K562 (cell line): ENCODE data around the gene VWA2. TPM values are rescaled to one million over a fixed set of nuclear protein-coding genes. Genes with fewer than 3 reads are reported as not detected.

Source experiments
- ATAC-seq: fragments of 200-7000 bp; cut with Tn5 transposase; 3 replicates; pipeline ENCODE4 v1.9.1; 2020; ENCODE audit warnings: moderate library complexity
- BruUV-seq: library from RNA; stranded (reverse); fragments of 400-500 nt; replicated peaks from 2 replicates; lab custom pipeline; 2021; lab: Mats Ljungman, UMichigan
- CTCF ChIA-PET: fragments of 300-600 bp; formaldehyde crosslinking; extraction: SDS; loops from one replicate; lab custom pipeline; 2021; ENCODE audit warnings: low intra/inter-chr PET ratio; lab: Yijun Ruan, JAX
- POLR2A ChIA-PET: fragments of 300-600, 350-650 bp; sonication (Branson Sonifier 250); formaldehyde crosslinking; extraction: SDS; loops from one replicate; lab custom pipeline; 2021; ENCODE audit warnings: antibody characterized with exemption, inconsistent platforms; lab: Yijun Ruan, JAX
- DNase-seq, 4 experiments: peaks; one replicate each; pipeline versions ENCODE4 v3.0.0 to v3.0.0-alpha.2; 2011 to 2018; ENCODE audit warnings: low spot score in 3 of 4, mixed read lengths in 3 of 4; ENCODE audit errors: extremely low read depth in 1 of 4
- FAIRE-seq: peaks from 2 replicates; lab custom pipeline; 2011; peaks lifted over from hg19 to GRCh38; lab: Jason Lieb, UNC
- H2AFZ ChIP-seq: 2 replicates; pipeline ENCODE4 v1.6.0; 2011; ENCODE audit warnings: low read depth, low read length, control low read depth, inconsistent platforms
- H3K27ac ChIP-seq: fragments of 200-600 bp; 3 replicates; pipeline ENCODE4 v1.8.0; 2011; ENCODE audit warnings: low read depth, mild to moderate bottlenecking, control low read depth, inconsistent platforms, low read length, moderate library complexity, mixed read lengths; ENCODE audit errors: extremely low read depth
- H3K27me3 ChIP-seq, 2 experiments: fragments of 300-600 bp in 1 of 2; 2 replicates in 1 of 2; 3 replicates in 1 of 2; pipeline versions ENCODE4 v1.6.0 to v1.8.0; 2011; ENCODE audit warnings: inconsistent platforms in 2 of 2, low read length in 2 of 2, mild to moderate bottlenecking in 1 of 2, mixed read lengths in 1 of 2, moderate library complexity in 1 of 2; ENCODE audit not compliant: control insufficient read depth in 2 of 2, insufficient read depth in 2 of 2
- H3K36me3 ChIP-seq: fragments of 300-600 bp; 3 replicates; pipeline ENCODE4 v1.8.0; 2011; ENCODE audit warnings: mild to moderate bottlenecking, low read length, inconsistent platforms; ENCODE audit not compliant: control insufficient read depth, insufficient read depth
- H3K4me1 ChIP-seq, 2 experiments: fragments of 200-600 bp in 1 of 2; replicated peaks in 1 of 2; 2 replicates in 1 of 2; 3 replicates in 1 of 2; pipeline versions ENCODE4 v1.5.1 to v1.8.0; 2011; ENCODE audit warnings: inconsistent platforms in 2 of 2, low read length in 2 of 2, mild to moderate bottlenecking in 1 of 2, mixed read lengths in 1 of 2, moderate library complexity in 1 of 2; ENCODE audit not compliant: control insufficient read depth in 2 of 2, insufficient read depth in 2 of 2
- H3K4me2 ChIP-seq: 2 replicates; pipeline ENCODE4 v1.6.1; 2011; ENCODE audit warnings: low read length, control low read depth, inconsistent platforms, mixed read lengths; ENCODE audit not compliant: insufficient read depth
- H3K4me3 ChIP-seq: fragments of 200-600 bp; sonication (generic), shearing (Covaris generic); 2 replicates; pipeline ENCODE4 v1.5.1; 2016; ENCODE audit warnings: control low read depth, inconsistent platforms
- H3K79me2 ChIP-seq: fragments of 200-600 bp; 3 replicates; pipeline ENCODE4 v1.8.0; 2011; ENCODE audit warnings: low read length, inconsistent platforms; ENCODE audit not compliant: control insufficient read depth, insufficient read depth
- H3K9ac ChIP-seq, 2 experiments: 2 replicates each; pipeline versions ENCODE4 v1.6.0 to v1.6.1; 2011; ENCODE audit warnings: low read depth in 2 of 2, low read length in 2 of 2, control low read depth in 1 of 2, inconsistent platforms in 1 of 2, mild to moderate bottlenecking in 1 of 2, mixed read lengths in 1 of 2; ENCODE audit not compliant: insufficient read depth in 1 of 2
- H3K9me1 ChIP-seq: one replicate; pipeline ENCODE4 v1.6.0; 2011; ENCODE audit warnings: inconsistent platforms, mild to moderate bottlenecking, low read length, moderate library complexity; ENCODE audit not compliant: control insufficient read depth, insufficient read depth
- H3K9me3 ChIP-seq: replicated peaks from 2 replicates; pipeline ENCODE4 v1.5.1; 2011; ENCODE audit warnings: low read depth, low read length, inconsistent platforms; ENCODE audit not compliant: control insufficient read depth, insufficient read depth
- H4K20me1 ChIP-seq: replicated peaks from 2 replicates; pipeline ENCODE4 v1.6.1; 2011; ENCODE audit warnings: low read length, inconsistent platforms, mixed read lengths; ENCODE audit not compliant: control insufficient read depth, insufficient read depth
- CHCHD3 ChIP-seq: fragments of 250-450 bp; sonication (Bioruptor Pico); IDR thresholded peaks from 2 replicates; pipeline ENCODE4 v2.1.2; 2022; ENCODE audit warnings: mild to moderate bottlenecking
- FIP1L1 ChIP-seq: fragments of 200-400 bp; formaldehyde crosslinking; IDR thresholded peaks from 2 replicates; pipeline ENCODE4 v1.6.1; 2018; ENCODE audit warnings: mild to moderate bottlenecking, low read depth, low read length; ENCODE audit not compliant: poor library complexity, severe bottlenecking
- LEF1 ChIP-seq: fragments of 450-650 bp; IDR thresholded peaks from 2 replicates; pipeline ENCODE4 v1.6.1; 2016; ENCODE audit warnings: mild to moderate bottlenecking
- NR0B1 ChIP-seq: fragments of 450-650 bp; IDR thresholded peaks from one replicate; pipeline ENCODE4 v1.6.1; 2018; ENCODE audit warnings: mild to moderate bottlenecking, moderate library complexity; ENCODE audit not compliant: partially characterized antibody
- RAD51 ChIP-seq: fragments of 450-650 bp; IDR thresholded peaks from 2 replicates; pipeline ENCODE4 v1.7.1; 2016; ENCODE audit warnings: low read depth, mild to moderate bottlenecking, borderline replicate concordance
- RFX1 ChIP-seq: fragments of 450-650 bp; IDR thresholded peaks from 2 replicates; pipeline ENCODE4 v1.6.1; 2016; ENCODE audit warnings: mild to moderate bottlenecking, moderate library complexity
- ZFP30 ChIP-seq: fragments of 250-450 bp; sonication (Bioruptor Pico); IDR thresholded peaks from 2 replicates; pipeline ENCODE4 v1.8.0; 2022; ENCODE audit warnings: moderate library complexity, mild to moderate bottlenecking, inconsistent platforms, borderline replicate concordance
- ZNF175 ChIP-seq: fragments of 200-800 bp; sonication (Bioruptor generic); IDR thresholded peaks from 2 replicates; pipeline ENCODE4 v1.6.1; 2016; ENCODE audit warnings: low read depth, mild to moderate bottlenecking, missing genetic modification characterization, missing compliant biosample characterization
- ZNF347 ChIP-seq: fragments of 450-650 bp; formaldehyde crosslinking; IDR thresholded peaks from 2 replicates; pipeline ENCODE4 v1.4.0; 2020; ENCODE audit warnings: low read depth, mild to moderate bottlenecking, moderate library complexity
- WGBS: fragments of 100-300 bp; shearing (Covaris generic); methylation state at CpG from one replicate; pipeline ENCODE4 v1.1.6; 2016; ENCODE audit warnings: low coverage, mixed read lengths; ENCODE audit not compliant: insufficient coverage; ENCODE audit errors: missing lambda C conversion rate; 5-methylcytosine and 5-hydroxymethylcytosine counted together
- in situ Hi-C: fragments of 300-500 bp; cut with MboI; formaldehyde crosslinking; loops from 4 replicates; pipeline ENCODE4 v1.15.0; 2018; ENCODE audit warnings: inconsistent platforms, mixed read lengths
- intact Hi-C: fragments of 100-400 bp; cut with micrococcal nuclease; formaldehyde crosslinking; loops from 2 replicates; pipeline ENCODE4 v1.14.2; 2022
- polyA plus RNA-seq, 8 experiments: library from polyadenylated mRNA; depleted of rRNA in 4 of 8; stranded (reverse) in 5 of 8; unstranded in 3 of 8; fragments of >200 nt; fragmentation: Nextera tagmentation in 2 of 8; fragmentation: Illumina TruSeq in 1 of 8; extraction: Ambion mirVana in 2 of 8; extraction: Trizol in 1 of 8; gene quantifications; 2 replicates each; pipeline versions ENCODE4 v1.2.1 to v1.2.3, GENCODE V29; 2011 to 2014; ENCODE audit warnings: inconsistent platforms in 1 of 8, missing spikeins in 1 of 8
- total RNA-seq, 7 experiments: library from RNA; depleted of rRNA in 6 of 7; stranded (reverse); fragments of >200 nt in 6 of 7; fragmentation: Illumina TruSeq in 2 of 7; extraction: Trizol in 2 of 7; gene quantifications; 2 replicates each; pipeline versions ENCODE4 v1.2.1 to v1.2.3, GENCODE V29; 2011 to 2021; ENCODE audit warnings: low replicate concordance in 1 of 7
- TF ChIP-seq, protein P1 (sequence below): fragments of 450-650 bp; conservative IDR thresholded peaks from 2 replicates; pipeline ENCODE4 v1.6.1; 2016; ENCODE audit warnings: missing genetic modification characterization, low read depth, mild to moderate bottlenecking, missing compliant biosample characterization, moderate library complexity
- TF ChIP-seq, protein P2 (sequence below): sonication (generic); formaldehyde crosslinking; IDR thresholded peaks from 2 replicates; pipeline ENCODE4 v1.8.0; 2022; ENCODE audit warnings: missing genetic modification reagents, mild to moderate bottlenecking, borderline replicate concordance

The VWA2 gene
- total and polyA plus RNA-seq, 9 of the 15 experiments (the other 6 are each of a cell fraction or from before 2014, with no cell fraction given) = not detected

- no peaks in the 10 kb centered on the region for H4K20me1 ChIP-seq
- no peak for ATAC-seq
- TF ChIP-seq ZNF347 (CRISPR knock-in tag) = no peak
- intact Hi-C loops (no loop called here), in situ Hi-C loops (no loop called here)
- CTCF ChIA-PET = no interaction called here
- H3K27ac ChIP-seq = no peak overlapping the region
- H3K79me2 ChIP-seq = no peaks in the 10 kb centered on the region
- no TSS peak for BruUV-seq
- peaks cover 0 to 36% of the 10 kb centered on the region in 2 experiments; a peak in 3 of 5 replicates for H3K27me3 ChIP-seq
- H2AFZ ChIP-seq = no peak overlapping the region
- peaks cover 0 to 7% of the 10 kb centered on the region in 2 experiments; a peak in 2 of 5 replicates for H3K4me1 ChIP-seq
- no peak overlapping the region for H3K4me2 ChIP-seq
- POLR2A ChIA-PET = no interaction called here
- no peak overlapping the region for H3K4me3 ChIP-seq
- no peak overlapping the region for H3K9ac ChIP-seq
- 3% methylated on average over 9 of the region's 9 CpGs for WGBS
- H3K9me1 ChIP-seq = no peaks in the 10 kb centered on the region
- H3K36me3 ChIP-seq = no peaks in the 10 kb centered on the region
- H3K9me3 ChIP-seq = no peaks in the 10 kb centered on the region
- FAIRE-seq = no peak
- no peak for DNase-seq
These were observed 4.6 kb downstream of the VWA2 start for GRCh38 chr10:114243661-114244060.

DNA sequence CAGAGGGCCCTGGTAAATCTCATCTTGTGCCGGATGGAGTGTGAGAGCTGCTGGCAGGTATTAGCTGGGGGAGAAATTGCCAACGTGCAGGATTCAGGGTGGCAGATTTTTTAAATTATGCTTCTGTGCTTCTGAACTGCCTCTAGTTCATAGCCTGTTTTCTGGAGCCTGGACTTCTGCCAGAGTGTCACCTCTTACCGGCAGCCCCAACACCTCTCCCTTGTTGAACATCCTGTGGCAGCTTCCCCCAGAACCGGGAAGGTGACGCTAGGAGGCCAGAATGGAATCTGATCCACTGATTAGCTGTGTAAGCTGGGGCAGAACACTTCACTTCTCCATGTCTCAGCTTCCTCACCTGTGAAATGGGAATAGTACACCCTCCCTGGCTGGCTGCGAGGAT lies 5.1 kb downstream of the VWA2 start:
- H3K4me3 ChIP-seq = no peak overlapping the region
- H3K36me3 ChIP-seq = no peaks in the 10 kb centered on the region
- H3K27me3 ChIP-seq = peaks cover 0 to 35% of the 10 kb centered on the region in 2 experiments; a peak in 3 of 5 replicates
- H3K4me1 ChIP-seq = peaks cover 0 to 6% of the 10 kb centered on the region in 2 experiments; a peak in 2 of 5 replicates
- intact Hi-C loops = no loop called here
- no peak overlapping the region for H3K9ac ChIP-seq
- no peaks in the 10 kb centered on the region for H3K79me2 ChIP-seq
- 0% methylated on average over 6 of the region's 6 CpGs for WGBS
- ChIA-PET POLR2A (no interaction called here), CTCF (no interaction called here)
- FAIRE-seq (no peak), DNase-seq (no peak), ATAC-seq (no peak)
- no peaks in the 10 kb centered on the region for H3K9me1 ChIP-seq
- H3K4me2 ChIP-seq = no peak overlapping the region
- no peak overlapping the region for H3K27ac ChIP-seq
- in situ Hi-C loops = no loop called here
- H2AFZ ChIP-seq = no peak overlapping the region
- H3K9me3 ChIP-seq = no peaks in the 10 kb centered on the region
- H4K20me1 ChIP-seq = no peaks in the 10 kb centered on the region
- no TSS peak for BruUV-seq
- TF ChIP-seq ZFP30 (CRISPR knock-in tag) (no peak), LEF1 (no peak), RFX1 (no peak), CHCHD3 (CRISPR knock-in tag) (no peak), RAD51 (no peak), FIP1L1 (no peak), NR0B1 (no peak), ZNF175 (CRISPR knock-in tag) (no peak)
- TF ChIP-seq, protein P1, sequence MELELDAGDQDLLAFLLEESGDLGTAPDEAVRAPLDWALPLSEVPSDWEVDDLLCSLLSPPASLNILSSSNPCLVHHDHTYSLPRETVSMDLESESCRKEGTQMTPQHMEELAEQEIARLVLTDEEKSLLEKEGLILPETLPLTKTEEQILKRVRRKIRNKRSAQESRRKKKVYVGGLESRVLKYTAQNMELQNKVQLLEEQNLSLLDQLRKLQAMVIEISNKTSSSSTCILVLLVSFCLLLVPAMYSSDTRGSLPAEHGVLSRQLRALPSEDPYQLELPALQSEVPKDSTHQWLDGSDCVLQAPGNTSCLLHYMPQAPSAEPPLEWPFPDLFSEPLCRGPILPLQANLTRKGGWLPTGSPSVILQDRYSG (tag) = no peak
- TF ChIP-seq, protein P2, sequence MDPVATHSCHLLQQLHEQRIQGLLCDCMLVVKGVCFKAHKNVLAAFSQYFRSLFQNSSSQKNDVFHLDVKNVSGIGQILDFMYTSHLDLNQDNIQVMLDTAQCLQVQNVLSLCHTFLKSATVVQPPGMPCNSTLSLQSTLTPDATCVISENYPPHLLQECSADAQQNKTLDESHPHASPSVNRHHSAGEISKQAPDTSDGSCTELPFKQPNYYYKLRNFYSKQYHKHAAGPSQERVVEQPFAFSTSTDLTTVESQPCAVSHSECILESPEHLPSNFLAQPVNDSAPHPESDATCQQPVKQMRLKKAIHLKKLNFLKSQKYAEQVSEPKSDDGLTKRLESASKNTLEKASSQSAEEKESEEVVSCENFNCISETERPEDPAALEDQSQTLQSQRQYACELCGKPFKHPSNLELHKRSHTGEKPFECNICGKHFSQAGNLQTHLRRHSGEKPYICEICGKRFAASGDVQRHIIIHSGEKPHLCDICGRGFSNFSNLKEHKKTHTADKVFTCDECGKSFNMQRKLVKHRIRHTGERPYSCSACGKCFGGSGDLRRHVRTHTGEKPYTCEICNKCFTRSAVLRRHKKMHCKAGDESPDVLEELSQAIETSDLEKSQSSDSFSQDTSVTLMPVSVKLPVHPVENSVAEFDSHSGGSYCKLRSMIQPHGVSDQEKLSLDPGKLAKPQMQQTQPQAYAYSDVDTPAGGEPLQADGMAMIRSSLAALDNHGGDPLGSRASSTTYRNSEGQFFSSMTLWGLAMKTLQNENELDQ = no peak
